H1 (cell line): ENCODE data around the gene KARS1. TPM values are rescaled to one million over a fixed set of nuclear protein-coding genes. Genes with fewer than 3 reads are reported as not detected.

Experiments
- CTCF ChIA-PET: fragments of 300-600 bp; sonication (Branson Sonifier 250); formaldehyde crosslinking; loops from one replicate; lab custom pipeline; 2021; ENCODE audit not compliant: partially characterized antibody; lab: Charles Lee
- POLR2A ChIA-PET: fragments of 300-600 bp; sonication (Branson Sonifier 250); formaldehyde crosslinking; loops from one replicate; lab custom pipeline; 2021; ENCODE audit warnings: inconsistent platforms; ENCODE audit not compliant: partially characterized antibody; lab: Charles Lee
- DNase-seq, 2 experiments: peaks; one replicate each; pipeline versions ENCODE4 v3.0.0 to v3.0.0-alpha.2; 2010 to 2022; ENCODE audit warnings: low spot score in 2 of 2, low read depth in 1 of 2, mixed read lengths in 1 of 2
- FAIRE-seq: peaks from 2 replicates; lab custom pipeline; 2011; peaks lifted over from hg19 to GRCh38; lab: Jason Lieb, UNC
- H2AFZ ChIP-seq: 2 replicates; pipeline ENCODE4 v1.8.1; 2012; ENCODE audit warnings: low read length, inconsistent platforms
- H2AK5ac ChIP-seq: 2 replicates; pipeline ENCODE4 v1.6.1; 2013; ENCODE audit warnings: low read depth, low read length
- H2BK120ac ChIP-seq: replicated peaks from 2 replicates; pipeline ENCODE3; 2013; ENCODE audit warnings: low read depth, low read length, inconsistent platforms
- H2BK12ac ChIP-seq: 2 replicates; pipeline ENCODE4 v1.6.1; 2013; ENCODE audit warnings: low read depth, low read length
- H2BK15ac ChIP-seq: 2 replicates; pipeline ENCODE4 v1.6.1; 2013; ENCODE audit warnings: low read length
- H2BK20ac ChIP-seq: 2 replicates; pipeline ENCODE4 v1.6.1; 2013; ENCODE audit warnings: low read length
- H2BK5ac ChIP-seq: 2 replicates; pipeline ENCODE4 v1.6.1; 2013; ENCODE audit warnings: low read depth, low read length
- H3K14ac ChIP-seq: 2 replicates; pipeline ENCODE4 v1.6.1; 2013; ENCODE audit warnings: inconsistent platforms; ENCODE audit not compliant: insufficient read length
- H3K18ac ChIP-seq: 2 replicates; pipeline ENCODE4 v1.6.1; 2013; ENCODE audit warnings: low read length; ENCODE audit errors: extremely low read depth
- H3K23ac ChIP-seq: 2 replicates; pipeline ENCODE4 v1.6.1; 2013; ENCODE audit warnings: inconsistent platforms; ENCODE audit not compliant: insufficient read length
- H3K23me2 ChIP-seq: 2 replicates; pipeline ENCODE4 v1.6.1; 2013; ENCODE audit warnings: low read depth, low read length
- H3K27ac ChIP-seq: 2 replicates; pipeline ENCODE4 v1.6.1; 2011; ENCODE audit warnings: low read depth, low read length, inconsistent platforms
- H3K27me3 ChIP-seq, 4 experiments: replicated peaks in 1 of 4; 1 replicate in 1 of 4; 2 replicates in 3 of 4; pipeline versions ENCODE4 v1.6.1 to v1.8.1; 2011 to 2013; ENCODE audit warnings: low read length in 3 of 4, mild to moderate bottlenecking in 3 of 4, inconsistent platforms in 2 of 4, mixed read lengths in 2 of 4, moderate library complexity in 1 of 4; ENCODE audit not compliant: control insufficient read depth in 3 of 4, insufficient read depth in 3 of 4; ENCODE audit errors: extremely low read depth in 1 of 4
- H3K36me3 ChIP-seq, 4 experiments: 2 replicates each; pipeline versions ENCODE4 v1.6.1 to v1.8.1; 2011 to 2013; ENCODE audit warnings: mild to moderate bottlenecking in 4 of 4, low read length in 3 of 4, moderate library complexity in 2 of 4, control low read depth in 1 of 4, inconsistent platforms in 1 of 4; ENCODE audit not compliant: insufficient read depth in 4 of 4, control insufficient read depth in 2 of 4
- H3K4ac ChIP-seq: replicated peaks from 2 replicates; pipeline ENCODE3; 2013; ENCODE audit warnings: low read length, low read depth, mixed read lengths, inconsistent platforms; ENCODE audit not compliant: insufficient read length
- H3K4me1 ChIP-seq, 4 experiments: replicated peaks in 1 of 4; 1 replicate in 1 of 4; 2 replicates in 3 of 4; pipeline versions ENCODE4 v1.6.1 to v1.8.1; 2011 to 2013; ENCODE audit warnings: low read length in 3 of 4, inconsistent platforms in 2 of 4, mixed read lengths in 1 of 4; ENCODE audit not compliant: insufficient read depth in 4 of 4, control insufficient read depth in 3 of 4
- H3K4me2 ChIP-seq, 2 experiments: 2 replicates each; pipeline versions ENCODE4 v1.6.1 to v1.8.1; 2011 to 2013; ENCODE audit warnings: low read depth in 2 of 2, low read length in 2 of 2, control low read depth in 1 of 2, inconsistent platforms in 1 of 2, mild to moderate bottlenecking in 1 of 2; ENCODE audit not compliant: insufficient read depth in 1 of 2
- H3K4me3 ChIP-seq, 4 experiments: fragments of 200-600, 300-600 bp in 1 of 4; sonication (generic), shearing (Covaris generic), sonication (Bioruptor Twin) in 1 of 4; 2 replicates each; pipeline versions ENCODE4 v1.5.1 to v1.8.1; 2011 to 2016; ENCODE audit warnings: low read length in 4 of 4, low read depth in 3 of 4, control low read depth in 2 of 4, inconsistent platforms in 2 of 4, mild to moderate bottlenecking in 2 of 4, mixed read lengths in 1 of 4, moderate library complexity in 1 of 4; ENCODE audit not compliant: insufficient read depth in 2 of 4; ENCODE audit errors: extremely low read depth in 1 of 4
- H3K56ac ChIP-seq: replicated peaks from 2 replicates; pipeline ENCODE3; 2013; ENCODE audit warnings: low read depth, mild to moderate bottlenecking, mixed read lengths, low read length, inconsistent platforms; ENCODE audit not compliant: insufficient read length
- H3K79me1 ChIP-seq: 2 replicates; pipeline ENCODE4 v1.6.1; 2013; ENCODE audit warnings: low read depth, low read length, control low read depth
- H3K79me2 ChIP-seq, 2 experiments: 2 replicates each; pipeline versions ENCODE4 v1.6.1 to v1.8.1; 2012 to 2013; ENCODE audit warnings: low read length in 2 of 2, mild to moderate bottlenecking in 2 of 2, inconsistent platforms in 1 of 2; ENCODE audit not compliant: insufficient read depth in 2 of 2, control insufficient read depth in 1 of 2
- H3K9ac ChIP-seq, 4 experiments: replicated peaks in 1 of 4; 1 replicate in 1 of 4; 2 replicates in 3 of 4; pipeline versions ENCODE4 v1.6.1 to v1.8.1; 2011 to 2013; ENCODE audit warnings: low read depth in 3 of 4, low read length in 3 of 4, control low read depth in 2 of 4, mild to moderate bottlenecking in 2 of 4, moderate library complexity in 2 of 4, inconsistent platforms in 1 of 4; ENCODE audit errors: extremely low read depth in 1 of 4
- H3K9me3 ChIP-seq, 2 experiments: 2 replicates each; pipeline versions ENCODE4 v1.6.1 to v1.8.1; 2012 to 2013; ENCODE audit warnings: mild to moderate bottlenecking in 2 of 2, moderate library complexity in 2 of 2, control low read depth in 1 of 2, inconsistent platforms in 1 of 2, low read depth in 1 of 2, low read length in 1 of 2, mixed read lengths in 1 of 2; ENCODE audit not compliant: insufficient read depth in 2 of 2
- H4K20me1 ChIP-seq, 2 experiments: replicated peaks in 1 of 2; 2 replicates each; pipeline versions ENCODE3 to v1.8.1; 2011 to 2013; ENCODE audit warnings: inconsistent platforms in 2 of 2, low read length in 2 of 2, mild to moderate bottlenecking in 1 of 2; ENCODE audit not compliant: insufficient read depth in 2 of 2, control insufficient read depth in 1 of 2
- H4K5ac ChIP-seq: 2 replicates; pipeline ENCODE4 v1.6.1; 2013; ENCODE audit warnings: low read length, low read depth, mixed read lengths, inconsistent platforms; ENCODE audit not compliant: insufficient read length
- H4K8ac ChIP-seq: 2 replicates; pipeline ENCODE4 v1.8.0; 2013; ENCODE audit warnings: mild to moderate bottlenecking, moderate library complexity, low read length, inconsistent platforms; ENCODE audit not compliant: insufficient read depth; ENCODE audit errors: extremely low read depth
- H4K91ac ChIP-seq: replicated peaks from 2 replicates; pipeline ENCODE3; 2013; ENCODE audit warnings: low read length, mixed read lengths, inconsistent platforms; ENCODE audit not compliant: insufficient read length
- ATF2 ChIP-seq: IDR thresholded peaks from 2 replicates; pipeline ENCODE4 v1.6.1; 2012; ENCODE audit warnings: low read length, inconsistent platforms
- E2F6 ChIP-seq: IDR thresholded peaks from 2 replicates; pipeline ENCODE4 v1.6.1; 2012; ENCODE audit warnings: inconsistent platforms
- SAP30 ChIP-seq: fragments of 300-600 bp; sonication (generic); IDR thresholded peaks from 2 replicates; pipeline ENCODE4 v1.7.1; 2012; ENCODE audit warnings: low read length, moderate library complexity, mild to moderate bottlenecking, inconsistent platforms; ENCODE audit not compliant: insufficient read depth, insufficient replicate concordance
- TAF7 ChIP-seq: optimal IDR thresholded peaks from 2 replicates; pipeline ENCODE3; 2011; ENCODE audit warnings: low read depth, mild to moderate bottlenecking, inconsistent platforms, low read length, moderate library complexity, borderline replicate concordance
- WGBS, 2 experiments: shearing (Covaris generic) in 1 of 2; methylation state at CpG; one replicate each; pipeline versions ENCODE4 v1.1.6 to v1.1.7; 2013 to 2015; ENCODE audit warnings: low lambda C conversion rate in 2 of 2, mixed read lengths in 2 of 2, inconsistent platforms in 1 of 2, low coverage in 1 of 2, missing lambda C conversion rate in 1 of 2; ENCODE audit not compliant: insufficient replicate concordance in 2 of 2, insufficient coverage in 1 of 2, insufficient read length in 1 of 2; ENCODE audit errors: extremely low coverage in 1 of 2, missing lambda C conversion rate in 1 of 2; 5-methylcytosine and 5-hydroxymethylcytosine counted together
- polyA plus RNA-seq, 7 experiments: library from polyadenylated mRNA; depleted of rRNA in 3 of 7; stranded (reverse) in 5 of 7; unstranded in 2 of 7; fragments of >200 nt in 5 of 7; fragments of 200-250 nt in 2 of 7; gene quantifications; 1 replicate in 5 of 7; 2 replicates in 1 of 7; 4 replicates in 1 of 7; pipeline versions ENCODE4 v1.2.1 to v1.2.3, GENCODE V29; 2011 to 2013; ENCODE audit warnings: missing spikeins in 2 of 7, mixed read lengths in 2 of 7
- total RNA-seq: library from RNA; stranded (reverse); fragmentation: NEBNext Ultra II Directional; extraction: Animal tissue kit (Norgen Biotek cat#: 25700); gene quantifications from 2 replicates; pipeline ENCODE4 v1.2.1, GENCODE V29; 2021

Gene KARS1
- total and polyA plus RNA-seq, 2 of the 8 experiments (the other 6 are each of a cell fraction or from before 2014, with no cell fraction given), result 97.5 to 221 TPM

GRCh38 chr16:75635036-75635435, 12.4 kb downstream of the KARS1 start:
- Histone ChIP-seq H3K9me3 (no peaks in the 10 kb centered on the region), H4K5ac (no peak overlapping the region), H3K27me3 (peaks cover 0 to 1% (median 0%) of the 10 kb centered on the region in 4 experiments; a peak in 1 of 7 replicates), H3K36me3 (peaks cover 37 to 82% (median 73%) of the 10 kb centered on the region in 4 experiments), H3K9ac (no peak overlapping the region), H3K4me1 (no peaks in the 10 kb centered on the region), H3K27ac (no peak overlapping the region), H3K23ac (no peak overlapping the region), H2AFZ (no peak overlapping the region), H2BK120ac (no peak overlapping the region), H4K91ac (no peak overlapping the region), H3K4me3 (no peak overlapping the region), H2BK15ac (no peak overlapping the region), H4K20me1 (peaks cover 0 to 4% of the 10 kb centered on the region in 2 experiments), H2BK12ac (no peak overlapping the region), H2BK20ac (no peak overlapping the region), H2BK5ac (no peak overlapping the region), H3K14ac (no peak overlapping the region), H2AK5ac (no peak overlapping the region), H3K4me2 (no peak overlapping the region), H3K56ac (no peak overlapping the region), H3K79me2 (no peaks in the 10 kb centered on the region), H3K4ac (no peak overlapping the region), H3K79me1 (no peaks in the 10 kb centered on the region; the same call in 1 of the 2 replicates), H3K23me2 (no peaks in the 10 kb centered on the region), H4K8ac (no peak overlapping the region), H3K18ac (no peak overlapping the region)
- ChIA-PET POLR2A (interaction anchor here (0.8 to 1.0 kb wide), 2 partner anchors 12 kb away, joined by 3 read pairs; partner anchors contain the start of genes ADAT1, KARS1 and TERF2IP), CTCF (no interaction called here)
- no peak for FAIRE-seq
- TF ChIP-seq TAF7 (no peak), SAP30 (no peak), ATF2 (no peak), E2F6 (no peak)
- no peak for DNase-seq
- WGBS, 2 experiments, result 86% methylated on average over 3 of the region's 3 CpGs; no CpG with 5 or more reads in 1 of the 2 experiments
